Upper lobe of left lung (tissue), 6 donors: ENCODE results near the gene HOOK2. TPM values are rescaled to one million over a fixed set of nuclear protein-coding genes. Genes with fewer than 3 reads are reported as not detected.
A peak's percentile ranks its signal among the peaks of the same experiment; 100 is the strongest.

ENCODE experiments used
- ATAC-seq, 2 donors: fragments of 200-7000 bp; cut with Tn5 transposase; one replicate each; pipeline ENCODE4 v1.9.1; 2022; ENCODE audit warnings: mild to moderate bottlenecking in 2 of 2, moderate library complexity in 2 of 2; ENCODE audit not compliant: low FRiP score in 2 of 2
- DNase-seq, 2 donors: peaks; one replicate each; pipeline ENCODE4 v3.0.0-alpha.2; 2019 to 2020
- H3K27ac ChIP-seq, 4 donors: fragments of 200-600 bp; sonication (generic); one replicate each; pipeline ENCODE4 v1.5.1; 2016 to 2019
- H3K27me3 ChIP-seq, 4 donors: fragments of 200-600 bp; sonication (generic); one replicate each; pipeline ENCODE4 v1.5.1; 2017 to 2019
- H3K36me3 ChIP-seq, 4 donors: fragments of 200-600 bp; sonication (generic); one replicate each; pipeline ENCODE4 v1.5.1; 2016 to 2019
- H3K4me1 ChIP-seq, 4 donors: fragments of 200-600 bp; sonication (generic); one replicate each; pipeline ENCODE4 v1.5.1; 2018 to 2019
- H3K4me3 ChIP-seq, 4 donors: fragments of 200-600 bp; sonication (generic); one replicate each; pipeline ENCODE4 v1.5.1; 2017 to 2019; ENCODE audit warnings: mild to moderate bottlenecking in 2 of 4, moderate library complexity in 1 of 4
- H3K9me3 ChIP-seq, 4 donors: fragments of 200-600 bp; sonication (generic); one replicate each; pipeline ENCODE4 v1.5.1; 2018 to 2019
- CTCF ChIP-seq, 6 experiments: fragments of 450-650 bp in 4 of 6; fragments of 200-600 bp in 2 of 6; sonication (generic) in 2 of 6; IDR thresholded peaks; one replicate each; pipeline ENCODE4 v1.5.1; 2016 to 2019; ENCODE audit warnings: antibody characterized with exemption in 6 of 6
- EP300 ChIP-seq, 4 donors: sonication (generic); formaldehyde crosslinking; IDR thresholded peaks; one replicate each; pipeline ENCODE4 v1.5.1; 2017; ENCODE audit warnings: antibody characterized with exemption in 4 of 4, control low read depth in 2 of 4
- POLR2A ChIP-seq, 4 donors: fragments of 450-650 bp; IDR thresholded peaks; one replicate each; pipeline ENCODE4 v1.5.1; 2016 to 2017; ENCODE audit warnings: antibody characterized with exemption in 4 of 4, mild to moderate bottlenecking in 2 of 4
- POLR2AphosphoS5 ChIP-seq, 2 donors: sonication (generic); formaldehyde crosslinking; IDR thresholded peaks; one replicate each; pipeline ENCODE4 v1.5.1; 2017; ENCODE audit warnings: antibody characterized with exemption in 2 of 2
- WGBS, 2 donors: methylation state at CpG; one replicate each; pipeline ENCODE4 v1.1.5; 2017 to 2018; 5-methylcytosine and 5-hydroxymethylcytosine counted together
- total RNA-seq, 6 donors: library from RNA; depleted of rRNA in 4 of 6; stranded (reverse); fragments of >200 nt in 4 of 6; gene quantifications; one replicate each; pipeline versions ENCODE4 v1.1.0 to v1.2.1, GENCODE V29; 2016 to 2021
- donor health status: DM: no; HTN: no; CAD: no; lungs with moderate emphysema.
- donor health status: DM: no; HTN: yes; CAD: no; lungs with severe emphysema.

HOOK2 gene
- total RNA-seq, 6 donors from 2014 or later: 48.9 to 367 (median 79.6) TPM

- Histone ChIP-seq H3K4me3 (peak within 1 kb of the TSS; percentile 80 to 99 (median 94)), H3K36me3 (peaks cover 0 to 36% (median 29%) of the 10 kb centered on the region in 4 donors), H3K27me3 (no peaks in the 10 kb centered on the region), H3K9me3 (no peaks in the 10 kb centered on the region), H3K4me1 (peaks cover 31 to 44% (median 39%) of the 10 kb centered on the region in 4 donors), H3K27ac (peak within 1 kb of the TSS; percentile 84 to 92 (median 90))
- WGBS, 2 donors: 0 to 1% methylated on average over 16 to 29 of the region's 29 CpGs
- peak; percentile 81 to 96 for DNase-seq
- peak; percentile 92 to 98 for ATAC-seq
- peak in 3 of 6 experiments; percentile 26 to 48 (median 39) for TF ChIP-seq CTCF (IDR thresholded peaks at IDR 0.05)
- TF ChIP-seq POLR2A (IDR thresholded peaks at IDR 0.05): peak in 3 of 4 donors; percentile 49 to 58 (median 54)
- peak; percentile 72 to 78 for TF ChIP-seq POLR2AphosphoS5 (IDR thresholded peaks at IDR 0.05)
- TF ChIP-seq EP300 (IDR thresholded peaks at IDR 0.05): no peak
These were observed 38.1 kb downstream of the HOOK2 start, which contains the start of gene GET3 for GRCh38 chr19:12736995-12737834. TSS of gene GET3 (plus strand) at chr19:12737497. CDS start at chr19:12737506, 9 bp downstream.

- Histone ChIP-seq H3K27me3 (no peaks in the 10 kb centered on the region), H3K36me3 (peaks cover 9 to 34% (median 30%) of the 10 kb centered on the region in 4 donors), H3K4me3 (peak overlapping the region; percentile 88 to 99 (median 94)), H3K4me1 (peaks cover 33 to 60% (median 41%) of the 10 kb centered on the region in 4 donors), H3K9me3 (no peaks in the 10 kb centered on the region), H3K27ac (peak overlapping the region; percentile 95 to 99 (median 97))
- DNase-seq (no peak), ATAC-seq (no peak)
- WGBS, 2 donors: 1 to 2% methylated on average over 13 to 15 of the region's 15 CpGs
- TF ChIP-seq POLR2A (IDR thresholded peaks at IDR 0.05): no peak
- no peak for TF ChIP-seq EP300 (IDR thresholded peaks at IDR 0.05)
- peak in 1 of 2 donors; percentile 12 for TF ChIP-seq POLR2AphosphoS5 (IDR thresholded peaks at IDR 0.05)
These were observed 41.8 kb downstream of the HOOK2 start for GRCh38 chr19:12733369-12734214.

GRCh38 chr19:12731337-12731736 lies 44.0 kb downstream of the HOOK2 start:
- Histone ChIP-seq H3K4me1 (peaks cover 22 to 45% (median 27%) of the 10 kb centered on the region in 4 donors), H3K27me3 (no peaks in the 10 kb centered on the region), H3K9me3 (no peaks in the 10 kb centered on the region), H3K4me3 (no peak overlapping the region), H3K36me3 (peaks cover 9 to 42% (median 39%) of the 10 kb centered on the region in 4 donors), H3K27ac (no peak overlapping the region)
- WGBS, 2 donors: 91 to 95% methylated on average over 18 to 24 of the region's 24 CpGs
- DNase-seq (peak in 1 of 2 donors; percentile 80), ATAC-seq (no peak)
- no peak for TF ChIP-seq CTCF (IDR thresholded peaks at IDR 0.05)
- no peak for TF ChIP-seq POLR2A (IDR thresholded peaks at IDR 0.05)
- TF ChIP-seq EP300 (IDR thresholded peaks at IDR 0.05): no peak
- no peak for TF ChIP-seq POLR2AphosphoS5 (IDR thresholded peaks at IDR 0.05)

- Histone ChIP-seq H3K27me3 (no peaks in the 10 kb centered on the region), H3K36me3 (peaks cover 9 to 42% (median 39%) of the 10 kb centered on the region in 4 donors), H3K4me1 (peaks cover 20 to 37% (median 21%) of the 10 kb centered on the region in 4 donors), H3K27ac (no peak overlapping the region), H3K4me3 (no peak overlapping the region), H3K9me3 (no peaks in the 10 kb centered on the region)
- no peak for DNase-seq
- TF ChIP-seq EP300 (IDR thresholded peaks at IDR 0.05) (no peak), POLR2A (IDR thresholded peaks at IDR 0.05) (no peak), POLR2AphosphoS5 (IDR thresholded peaks at IDR 0.05) (no peak), CTCF (IDR thresholded peaks at IDR 0.05) (no peak)
- WGBS, 2 donors: 64 to 78% methylated on average over 3 of the region's 3 CpGs
- ATAC-seq: no peak
These were observed 45.3 kb downstream of the HOOK2 start for GRCh38 chr19:12730064-12730463.
